ENCODE data around the gene MTCL1.

Gene MTCL1

DNA sequence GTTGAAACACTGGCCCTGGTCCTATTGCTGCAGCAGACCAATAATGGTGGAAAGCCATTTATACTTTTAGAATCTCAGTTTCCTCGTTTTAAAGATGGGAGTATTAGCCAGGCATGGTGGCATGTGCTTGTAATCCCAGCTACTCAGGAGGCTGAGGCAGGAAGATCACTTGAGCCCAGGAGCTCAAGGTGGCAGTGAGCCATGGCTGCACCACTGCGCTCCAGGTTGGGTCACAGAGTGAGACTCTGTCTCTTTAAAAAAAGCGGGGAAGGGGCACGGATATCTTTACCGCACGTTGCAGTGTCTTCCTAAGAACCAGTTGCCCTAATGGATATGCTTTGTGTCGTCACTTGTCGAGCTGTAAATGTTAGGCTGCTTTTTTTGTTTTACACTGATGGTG is 8.3 kb downstream of the MTCL1 start:
- no peak for DNase-seq (ENCODE audit: low spot score)

- DNase-seq (ENCODE audit: low spot score) = no peak
These were observed 10.2 kb downstream of the MTCL1 start for GRCh38 chr18:8715599-8715998.

GRCh38 chr18:8717011-8717770 is 11.8 kb downstream of the MTCL1 start:
- no peak for DNase-seq (ENCODE audit: low spot score)

GRCh38 chr18:8718401-8718913 is 13.1 kb downstream of the MTCL1 start:
- no peak for DNase-seq (ENCODE audit: low spot score)

GRCh38 chr18:8719192-8719591 is 13.8 kb downstream of the MTCL1 start:
- DNase-seq (ENCODE audit: low spot score) = no peak

DNA sequence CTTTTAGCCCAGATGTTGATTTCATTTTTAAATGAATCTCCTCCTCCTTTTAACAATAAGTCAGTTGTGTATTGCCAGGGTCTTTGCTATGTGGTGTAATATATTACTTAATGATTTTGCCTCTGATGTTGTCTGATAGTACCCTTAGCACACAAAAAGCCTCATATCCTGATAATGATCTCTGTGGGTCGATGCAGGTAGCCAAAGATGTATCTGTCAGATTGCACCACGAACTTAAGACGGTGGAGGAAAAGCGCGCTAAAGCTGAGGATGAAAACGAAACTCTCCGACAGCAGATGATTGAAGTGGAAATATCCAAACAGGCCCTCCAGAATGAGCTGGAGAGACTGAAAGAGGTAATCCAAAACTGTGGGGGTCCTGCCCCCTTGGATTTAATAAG is 14.8 kb downstream of the MTCL1 start:
- DNase-seq (ENCODE audit: low spot score) = no peak

- DNase-seq (ENCODE audit: low spot score) = no peak
These were observed 15.8 kb downstream of the MTCL1 start for GRCh38 chr18:8721094-8721669.

DNA sequence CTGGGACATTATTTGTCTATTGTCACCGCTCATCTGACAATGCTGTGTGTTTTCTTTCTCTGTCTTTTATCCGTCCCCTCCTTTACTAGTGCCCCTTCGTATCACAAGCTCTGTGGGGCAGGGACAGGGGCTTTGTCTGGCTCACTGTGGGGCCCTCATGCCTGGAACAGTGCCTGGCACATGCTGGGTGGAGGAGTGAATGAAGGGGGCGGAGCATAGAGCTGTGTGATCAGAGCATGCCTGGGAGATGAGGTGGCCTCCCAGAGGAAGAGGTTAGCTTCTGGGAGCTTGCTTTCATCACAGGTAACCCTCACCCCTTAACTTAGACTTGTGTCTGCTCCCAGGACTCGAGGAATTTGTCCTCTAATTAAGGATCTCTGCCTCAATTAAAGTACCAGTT is 16.4 kb downstream of the MTCL1 start:
- DNase-seq (ENCODE audit: low spot score) = peak; percentile 27

DNA sequence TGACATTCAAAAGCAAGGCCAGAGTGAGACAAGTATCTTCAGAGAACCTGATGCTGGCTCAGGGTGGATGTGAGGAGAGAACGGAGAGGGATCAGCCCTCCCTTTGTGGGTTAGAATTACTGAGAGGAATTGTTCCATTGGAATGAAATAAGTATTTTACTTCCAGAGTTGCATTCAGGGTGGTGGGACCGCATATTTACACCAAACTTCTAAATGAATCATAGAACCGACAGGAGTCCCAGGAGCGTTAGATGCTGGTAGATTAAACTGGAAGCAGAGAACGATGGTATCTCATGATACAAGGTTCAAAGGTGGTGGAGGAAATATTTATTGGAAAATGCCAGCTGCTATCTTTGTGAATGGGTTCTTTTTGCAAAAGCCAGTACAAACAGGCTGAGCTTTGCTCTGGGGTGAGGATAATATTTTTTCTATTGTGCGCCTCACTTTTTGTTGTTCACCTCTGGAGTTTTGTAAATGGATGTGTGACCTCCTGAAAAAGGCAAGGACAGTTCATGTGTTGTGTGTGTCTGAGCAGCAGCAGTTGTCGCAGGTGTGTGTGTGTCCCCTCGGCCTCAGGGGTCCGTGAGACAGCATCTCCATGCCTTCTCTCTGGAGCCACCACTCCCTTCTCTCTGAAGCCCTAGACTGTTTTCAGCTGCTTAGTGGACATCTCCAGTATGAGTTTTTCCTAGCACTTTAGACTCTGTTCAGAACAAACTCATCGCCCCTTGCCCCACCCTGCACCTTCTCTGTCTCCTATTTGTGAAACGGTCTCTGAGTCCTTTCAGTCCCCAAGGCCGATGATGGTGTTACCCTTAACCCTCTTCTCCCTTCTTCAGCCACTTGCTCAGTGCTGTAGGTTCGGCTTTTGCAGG is 17.8 kb downstream of the MTCL1 start:
- no peak for DNase-seq (ENCODE audit: low spot score)

DNA sequence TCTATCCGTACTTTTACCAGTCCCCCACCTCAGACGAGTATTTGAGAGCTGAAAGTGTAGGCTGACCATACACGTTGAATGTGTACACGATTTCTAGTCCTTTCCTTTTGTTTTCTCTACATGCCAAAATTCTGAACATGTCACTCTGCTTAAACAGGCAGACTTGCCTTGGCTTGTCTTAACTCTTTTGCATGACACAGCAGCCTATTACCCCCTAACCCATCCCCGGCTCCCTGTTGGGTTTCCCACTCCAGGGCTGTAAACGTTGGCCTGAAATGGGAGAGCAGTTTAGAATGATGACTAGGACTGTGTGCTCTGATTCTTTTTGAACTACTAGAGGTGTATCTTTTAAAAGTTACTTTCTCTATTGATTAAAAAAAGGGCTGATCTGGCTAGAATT is 19.1 kb downstream of the MTCL1 start:
- no peak for DNase-seq (ENCODE audit: low spot score)

- no peak for DNase-seq (ENCODE audit: low spot score)
These were observed 20.9 kb downstream of the MTCL1 start for GRCh38 chr18:8726281-8726680.

GRCh38 chr18:8726963-8727705 is 21.8 kb downstream of the MTCL1 start:
- no peak for DNase-seq (ENCODE audit: low spot score)

DNA sequence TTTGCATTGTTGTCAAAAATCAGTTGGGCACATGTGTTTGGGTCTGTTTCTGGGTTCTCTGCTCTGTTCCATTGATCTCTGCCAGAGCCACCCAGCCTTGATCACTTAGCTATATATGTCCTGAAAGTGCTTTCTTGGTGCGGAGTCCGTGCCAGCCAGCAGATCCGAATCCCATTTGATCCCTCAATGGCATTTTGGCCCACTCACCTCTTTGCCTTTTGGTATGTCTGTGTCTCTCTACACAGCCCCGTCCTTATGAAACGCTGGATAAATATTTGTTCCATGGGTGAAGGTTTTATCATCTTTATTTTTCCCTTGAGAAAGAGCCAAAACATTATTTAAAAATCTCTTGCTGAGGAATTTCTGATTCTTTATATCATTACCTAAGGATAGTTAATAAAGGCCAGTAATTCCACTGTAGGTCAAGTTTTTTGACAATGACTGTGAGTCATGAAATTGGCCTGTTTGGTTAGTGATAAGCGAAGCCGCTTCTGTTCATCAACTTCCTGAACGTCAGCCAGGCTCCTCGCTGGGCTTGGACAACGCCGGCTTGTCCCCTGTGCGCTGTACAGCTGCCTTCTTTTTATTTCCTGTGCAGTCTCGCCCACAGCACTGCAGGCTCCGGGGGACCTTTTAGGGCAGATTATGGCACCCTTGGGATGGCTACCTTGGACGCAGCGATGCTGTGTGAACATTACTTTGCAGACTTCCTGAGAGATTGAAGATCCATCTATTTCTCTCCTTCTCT is 24.9 kb downstream of the MTCL1 start:
- DNase-seq (ENCODE audit: low spot score) = no peak

GRCh38 chr18:8732442-8733360 is 27.3 kb downstream of the MTCL1 start:
- DNase-seq (ENCODE audit: low spot score) = no peak

GRCh38 chr18:8734496-8734895 is 29.1 kb downstream of the MTCL1 start:
- DNase-seq (ENCODE audit: low spot score) = no peak

GRCh38 chr18:8735274-8735673 is 29.9 kb downstream of the MTCL1 start:
- DNase-seq (ENCODE audit: low spot score) = no peak

GRCh38 chr18:8741117-8741516 is 35.8 kb downstream of the MTCL1 start:
- DNase-seq (ENCODE audit: low spot score) = no peak

- DNase-seq (ENCODE audit: low spot score) = no peak
These were observed 36.2 kb downstream of the MTCL1 start for GRCh38 chr18:8741532-8741931.

- no peak for DNase-seq (ENCODE audit: low spot score)
These were observed 37.3 kb downstream of the MTCL1 start for GRCh38 chr18:8742387-8743361.
